ENCODE results near the gene FRMD5. TPM values are rescaled to one million over a fixed set of nuclear protein-coding genes. Genes with fewer than 3 reads are reported as not detected.

Gene FRMD5
- total RNA-seq, 1 donor from 2014 or later: not detected

GRCh38 chr15:44045661-44046060 is 149.4 kb downstream of the FRMD5 start:
- Mint-ChIP-seq H3K4me1 (ENCODE audit: unreplicated experiment) (no peaks in the 10 kb centered on the region), H3K27me3 (ENCODE audit: unreplicated experiment) (peaks cover 55% of the 10 kb centered on the region), H3K36me3 (ENCODE audit: unreplicated experiment) (no peaks in the 10 kb centered on the region), H3K4me3 (ENCODE audit: unreplicated experiment) (no peak overlapping the region), H3K27ac (ENCODE audit: unreplicated experiment) (no peak overlapping the region), H3K9me3 (ENCODE audit: unreplicated experiment) (peaks cover 6% of the 10 kb centered on the region)
- no peak for TF ChIP-seq CTCF (IDR thresholded peaks at IDR 0.05)
- no peak for DNase-seq (ENCODE audit: extremely low spot score, unreplicated experiment)

GRCh38 chr15:44045217-44045616 is 149.9 kb downstream of the FRMD5 start:
- H3K4me1 Mint-ChIP-seq (ENCODE audit: unreplicated experiment): no peaks in the 10 kb centered on the region
- no peak for DNase-seq (ENCODE audit: extremely low spot score, unreplicated experiment)
- H3K9me3 Mint-ChIP-seq (ENCODE audit: unreplicated experiment): peaks cover 6% of the 10 kb centered on the region
- H3K27me3 Mint-ChIP-seq (ENCODE audit: unreplicated experiment): peaks cover 59% of the 10 kb centered on the region
- no peak overlapping the region for H3K27ac Mint-ChIP-seq (ENCODE audit: unreplicated experiment)
- no peaks in the 10 kb centered on the region for H3K36me3 Mint-ChIP-seq (ENCODE audit: unreplicated experiment)
- TF ChIP-seq CTCF (IDR thresholded peaks at IDR 0.05): no peak
- H3K4me3 Mint-ChIP-seq (ENCODE audit: unreplicated experiment): no peak overlapping the region

GRCh38 chr15:44038755-44039191 is 156.3 kb downstream of the FRMD5 start:
- Mint-ChIP-seq H3K4me1 (ENCODE audit: unreplicated experiment) (peaks cover 3% of the 10 kb centered on the region), H3K36me3 (ENCODE audit: unreplicated experiment) (no peaks in the 10 kb centered on the region), H3K9me3 (ENCODE audit: unreplicated experiment) (peaks cover 6% of the 10 kb centered on the region)

GRCh38 chr15:44035781-44036699 is 159.0 kb downstream of the FRMD5 start:
- no peak for TF ChIP-seq CTCF (IDR thresholded peaks at IDR 0.05)
- Mint-ChIP-seq H3K4me3 (ENCODE audit: unreplicated experiment) (no peak overlapping the region), H3K27ac (ENCODE audit: unreplicated experiment) (no peak overlapping the region), H3K9me3 (ENCODE audit: unreplicated experiment) (no peaks in the 10 kb centered on the region), H3K36me3 (ENCODE audit: unreplicated experiment) (no peaks in the 10 kb centered on the region), H3K27me3 (ENCODE audit: unreplicated experiment) (peaks cover 51% of the 10 kb centered on the region), H3K4me1 (ENCODE audit: unreplicated experiment) (peaks cover 3% of the 10 kb centered on the region)
- no peak for DNase-seq (ENCODE audit: extremely low spot score, unreplicated experiment)

More at GRCh38 chr15:44038755-44039191, 156.3 kb downstream of the FRMD5 start:
- Mint-ChIP-seq H3K27ac (ENCODE audit: unreplicated experiment) (no peak overlapping the region), H3K4me3 (ENCODE audit: unreplicated experiment) (no peak overlapping the region), H3K27me3 (ENCODE audit: unreplicated experiment) (peaks cover 71% of the 10 kb centered on the region)
- TF ChIP-seq CTCF (IDR thresholded peaks at IDR 0.05): no peak
- no peak for DNase-seq (ENCODE audit: extremely low spot score, unreplicated experiment)

- Mint-ChIP-seq H3K36me3 (ENCODE audit: unreplicated experiment) (no peaks in the 10 kb centered on the region), H3K4me1 (ENCODE audit: unreplicated experiment) (peaks cover 3% of the 10 kb centered on the region), H3K9me3 (ENCODE audit: unreplicated experiment) (no peaks in the 10 kb centered on the region), H3K27ac (ENCODE audit: unreplicated experiment) (no peak overlapping the region), H3K4me3 (ENCODE audit: unreplicated experiment) (no peak overlapping the region), H3K27me3 (ENCODE audit: unreplicated experiment) (peaks cover 41% of the 10 kb centered on the region)
- DNase-seq (ENCODE audit: extremely low spot score, unreplicated experiment): no peak
- TF ChIP-seq CTCF (IDR thresholded peaks at IDR 0.05): no peak
Measured at GRCh38 chr15:44034933-44035624, 160.0 kb downstream of the FRMD5 start.

Data from osteocyte (in vitro differentiated cells).